OCI-LY1 (cell line): ENCODE data around the gene ALPK3.
"Not testable (repeated sequence)": the region's sequence is repeated elsewhere in the genome, so short reads cannot be mapped to it uniquely, and the experiment has no call there.

Source experiments
- H2AFZ ChIP-seq: fragments of 200-600 bp; sonication (generic), shearing (Covaris generic); 2 replicates; pipeline ENCODE4 v1.6.0; 2014; ENCODE audit warnings: antibody characterized with exemption, mild to moderate bottlenecking, low read length
- H3F3A ChIP-seq: fragments of 200-600 bp; sonication (generic), shearing (Covaris generic); 2 replicates; pipeline ENCODE4 v1.6.0; 2014; ENCODE audit warnings: mild to moderate bottlenecking, antibody characterized with exemption, low read length, moderate library complexity; ENCODE audit not compliant: insufficient read depth
- H3K27ac ChIP-seq: fragments of 200-600 bp; sonication (generic); 2 replicates; pipeline ENCODE4 v1.5.1; 2014; ENCODE audit warnings: low read length, mixed run types, mild to moderate bottlenecking, low read depth; ENCODE audit not compliant: poor library complexity, severe bottlenecking
- H3K27me3 ChIP-seq: fragments of 200-600 bp; sonication (generic); 2 replicates; pipeline ENCODE4 v1.6.0; 2014; ENCODE audit warnings: antibody characterized with exemption, mild to moderate bottlenecking, low read length, moderate library complexity; ENCODE audit not compliant: insufficient read depth
- H3K36me3 ChIP-seq: fragments of 200-600 bp; sonication (generic); 2 replicates; pipeline ENCODE4 v1.6.1; 2014; ENCODE audit warnings: mild to moderate bottlenecking, antibody characterized with exemption, low read length, moderate library complexity, mixed read lengths; ENCODE audit not compliant: insufficient read depth
- H3K4me1 ChIP-seq: fragments of 200-600 bp; sonication (generic); 2 replicates; pipeline ENCODE4 v1.5.1; 2014; ENCODE audit warnings: mild to moderate bottlenecking, low read length, moderate library complexity; ENCODE audit not compliant: insufficient read depth, severe bottlenecking
- H3K4me2 ChIP-seq: fragments of 200-600 bp; sonication (generic), shearing (Covaris generic); 2 replicates; pipeline ENCODE4 v1.6.1; 2014; ENCODE audit warnings: low read length
- H3K4me3 ChIP-seq: fragments of 200-600 bp; sonication (generic); 2 replicates; pipeline ENCODE4 v1.5.1; 2014; ENCODE audit warnings: low read length, low read depth, mild to moderate bottlenecking, mixed read lengths; ENCODE audit not compliant: poor library complexity, severe bottlenecking
- H3K79me2 ChIP-seq: fragments of 200-600 bp; shearing (Covaris generic); 2 replicates; pipeline ENCODE4 v1.6.1; 2016; ENCODE audit warnings: mixed run types, low read length, mixed read lengths; ENCODE audit not compliant: insufficient read depth
- H3K9ac ChIP-seq: fragments of 200-600 bp; sonication (generic), shearing (Covaris generic); 2 replicates; pipeline ENCODE4 v1.6.1; 2014; ENCODE audit warnings: mild to moderate bottlenecking, low read length, mixed read lengths
- H3K9me2 ChIP-seq: fragments of 200-600 bp; sonication (generic), shearing (Covaris generic); 2 replicates; pipeline ENCODE4 v1.6.1; 2014; ENCODE audit warnings: low read depth, mild to moderate bottlenecking, low read length, mixed read lengths
- H3K9me3 ChIP-seq: fragments of 200-600 bp; shearing (Covaris generic); 2 replicates; pipeline ENCODE4 v1.6.1; 2014; ENCODE audit warnings: low read length, mixed read lengths
- H4K20me1 ChIP-seq: fragments of 200-600 bp; sonication (generic), shearing (Covaris generic); 2 replicates; pipeline ENCODE4 v1.6.0; 2016; ENCODE audit warnings: mild to moderate bottlenecking, low read length; ENCODE audit not compliant: insufficient read depth
- EZH2 ChIP-seq: fragments of 200-600 bp; sonication (generic), shearing (Covaris generic); IDR thresholded peaks from 2 replicates; pipeline ENCODE4 v1.8.0; 2017; ENCODE audit warnings: borderline replicate concordance, mixed run types, mild to moderate bottlenecking, antibody characterized with exemption, low read length, moderate library complexity, mixed read lengths
- TF ChIP-seq, protein P1 (sequence below): fragments of 200-600 bp; sonication (generic), shearing (Covaris generic); IDR thresholded peaks from 2 replicates; pipeline ENCODE4 v1.5.1; 2017; ENCODE audit warnings: mild to moderate bottlenecking, antibody characterized with exemption, low read length, moderate library complexity, mixed read lengths

The ALPK3 gene

DNA sequence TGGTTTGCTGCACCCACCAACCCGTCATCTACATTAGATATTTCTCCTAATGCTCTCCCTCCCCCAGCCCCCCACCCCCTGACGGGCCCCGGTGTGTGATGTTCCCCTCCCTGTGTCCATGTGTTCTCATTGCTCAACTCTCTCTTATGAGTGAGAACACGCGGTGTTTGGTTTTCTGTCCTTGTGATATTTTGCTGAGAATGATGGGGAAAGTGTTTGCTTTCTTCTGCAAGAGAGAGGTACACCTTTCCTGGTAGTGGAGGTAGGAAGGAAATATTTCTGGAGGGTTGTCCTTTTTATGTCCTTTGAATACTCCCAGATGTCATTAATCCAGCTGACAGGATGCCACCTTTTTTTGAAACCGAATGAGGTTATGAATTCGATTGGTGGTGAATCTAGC lies 56.8 kb downstream of the ALPK3 start:
- Histone ChIP-seq H3K27ac (no peak overlapping the region), H3K27me3 (no peaks in the 10 kb centered on the region; the same call in 1 of the 2 replicates), H3K9me3 (no peaks in the 10 kb centered on the region), H3K4me2 (no peak overlapping the region), H3K79me2 (no peaks in the 10 kb centered on the region), H3K9me2 (no peaks in the 10 kb centered on the region), H3K36me3 (no peaks in the 10 kb centered on the region), H3K4me3 (no peak overlapping the region), H2AFZ (no peak overlapping the region), H3K9ac (no peak overlapping the region), H3K4me1 (no peaks in the 10 kb centered on the region), H4K20me1 (no peaks in the 10 kb centered on the region), H3F3A (no peaks in the 10 kb centered on the region)
- no peak for TF ChIP-seq EZH2
- TF ChIP-seq, protein P1, sequence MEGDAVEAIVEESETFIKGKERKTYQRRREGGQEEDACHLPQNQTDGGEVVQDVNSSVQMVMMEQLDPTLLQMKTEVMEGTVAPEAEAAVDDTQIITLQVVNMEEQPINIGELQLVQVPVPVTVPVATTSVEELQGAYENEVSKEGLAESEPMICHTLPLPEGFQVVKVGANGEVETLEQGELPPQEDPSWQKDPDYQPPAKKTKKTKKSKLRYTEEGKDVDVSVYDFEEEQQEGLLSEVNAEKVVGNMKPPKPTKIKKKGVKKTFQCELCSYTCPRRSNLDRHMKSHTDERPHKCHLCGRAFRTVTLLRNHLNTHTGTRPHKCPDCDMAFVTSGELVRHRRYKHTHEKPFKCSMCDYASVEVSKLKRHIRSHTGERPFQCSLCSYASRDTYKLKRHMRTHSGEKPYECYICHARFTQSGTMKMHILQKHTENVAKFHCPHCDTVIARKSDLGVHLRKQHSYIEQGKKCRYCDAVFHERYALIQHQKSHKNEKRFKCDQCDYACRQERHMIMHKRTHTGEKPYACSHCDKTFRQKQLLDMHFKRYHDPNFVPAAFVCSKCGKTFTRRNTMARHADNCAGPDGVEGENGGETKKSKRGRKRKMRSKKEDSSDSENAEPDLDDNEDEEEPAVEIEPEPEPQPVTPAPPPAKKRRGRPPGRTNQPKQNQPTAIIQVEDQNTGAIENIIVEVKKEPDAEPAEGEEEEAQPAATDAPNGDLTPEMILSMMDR: no peak

DNA sequence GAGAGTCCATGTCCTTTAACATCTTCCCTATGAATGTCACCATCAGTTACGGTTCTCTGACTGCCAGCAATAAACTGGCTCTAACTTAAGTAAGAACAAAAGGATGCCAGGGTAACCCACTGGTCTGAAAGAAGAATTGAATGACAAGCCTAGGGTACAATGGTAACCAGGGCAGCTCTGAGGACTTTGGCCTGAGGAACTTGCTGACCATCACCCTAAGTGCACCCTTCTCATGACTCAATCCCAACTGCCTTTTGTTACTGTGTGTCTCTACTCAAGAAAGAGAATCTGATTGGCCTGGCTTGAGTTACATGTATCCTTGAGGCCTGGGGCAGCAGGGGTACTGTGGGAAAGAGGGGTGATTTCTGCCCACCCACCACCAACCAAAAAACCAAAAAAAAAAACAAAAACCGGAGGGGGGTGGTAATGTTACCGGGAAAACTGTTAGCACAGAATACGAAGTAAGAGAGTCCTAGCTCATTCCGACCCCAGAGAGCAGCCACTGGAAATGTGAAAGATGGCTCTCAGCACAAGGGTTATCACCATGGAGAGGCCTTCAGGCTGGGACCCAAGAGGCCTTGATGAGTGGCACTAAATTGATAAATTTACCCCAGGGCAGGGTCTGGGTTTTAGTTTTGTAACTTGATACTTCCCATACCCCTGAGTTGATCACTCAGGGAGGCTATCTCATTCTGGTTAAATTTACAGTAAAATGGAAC lies 58.0 kb downstream of the ALPK3 start:
- H3F3A ChIP-seq: no peaks in the 10 kb centered on the region
- H3K27ac ChIP-seq: no peak overlapping the region
- H3K79me2 ChIP-seq: no peaks in the 10 kb centered on the region
- no peaks in the 10 kb centered on the region; the same call in 1 of the 2 replicates for H3K27me3 ChIP-seq
- H3K36me3 ChIP-seq: no peaks in the 10 kb centered on the region
- no peaks in the 10 kb centered on the region for H3K9me2 ChIP-seq
- H4K20me1 ChIP-seq: no peaks in the 10 kb centered on the region
- no peaks in the 10 kb centered on the region for H3K9me3 ChIP-seq
- no peaks in the 10 kb centered on the region for H3K4me1 ChIP-seq
- no peak overlapping the region for H3K4me2 ChIP-seq
- H3K4me3 ChIP-seq: no peak overlapping the region
- TF ChIP-seq, protein P1: no peak
- no peak for TF ChIP-seq EZH2
- no peak overlapping the region for H2AFZ ChIP-seq
- no peak overlapping the region for H3K9ac ChIP-seq

DNA sequence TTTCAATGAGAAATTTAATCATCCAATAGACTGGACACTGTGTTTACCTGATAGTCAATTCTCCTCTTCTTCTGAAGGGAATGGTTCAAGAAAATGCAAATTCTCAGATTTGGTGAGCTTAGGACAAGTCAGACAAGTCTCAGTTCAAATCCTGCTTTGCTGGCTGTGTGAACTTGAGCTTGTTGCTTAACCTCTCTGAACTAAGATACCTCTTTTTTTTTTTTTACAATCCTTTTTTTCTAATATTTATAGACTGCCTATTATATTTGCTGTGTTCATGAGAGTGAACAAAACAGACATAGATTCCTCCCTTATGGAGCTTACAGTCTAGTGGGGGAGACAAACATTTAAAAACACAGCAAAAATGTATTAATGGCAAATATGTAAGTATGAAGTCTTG lies 59.1 kb downstream of the ALPK3 start:
- Histone ChIP-seq H2AFZ (no peak overlapping the region), H3K4me3 (no peak overlapping the region), H3K36me3 (no peaks in the 10 kb centered on the region), H3K27me3 (no peaks in the 10 kb centered on the region; the same call in 1 of the 2 replicates), H3K4me2 (no peak overlapping the region), H3K79me2 (no peaks in the 10 kb centered on the region), H3K27ac (no peak overlapping the region), H3F3A (no peaks in the 10 kb centered on the region), H3K9me3 (no peaks in the 10 kb centered on the region), H3K9ac (no peak overlapping the region), H3K9me2 (no peaks in the 10 kb centered on the region), H4K20me1 (no peaks in the 10 kb centered on the region), H3K4me1 (no peaks in the 10 kb centered on the region)
- TF ChIP-seq, protein P1: no peak
- TF ChIP-seq EZH2: no peak

- H3K4me2 ChIP-seq, H3K9me3 ChIP-seq, H3K27me3 ChIP-seq, H2AFZ ChIP-seq, H3F3A ChIP-seq, H3K27ac ChIP-seq, H3K4me3 ChIP-seq, H3K79me2 ChIP-seq, H4K20me1 ChIP-seq, H3K9ac ChIP-seq, H3K36me3 ChIP-seq, H3K4me1 ChIP-seq, H3K9me2 ChIP-seq: not testable (repeated sequence)
Observed at GRCh38 chr15:84877701-84878100, 60.5 kb downstream of the ALPK3 start.
